WTC11 (cell line): ENCODE measurements around the gene ZNF135.

Experiments
- ESRRA ChIP-seq: sonication (generic); formaldehyde crosslinking; IDR thresholded peaks from 2 replicates; pipeline ENCODE4 v1.8.1; 2022; ENCODE audit warnings: mild to moderate bottlenecking, missing genetic modification reagents, borderline replicate concordance
- MAX ChIP-seq: sonication (generic); formaldehyde crosslinking; IDR thresholded peaks from 2 replicates; pipeline ENCODE4 v1.8.0; 2022; ENCODE audit warnings: mild to moderate bottlenecking, missing genetic modification reagents
- TF ChIP-seq, protein P1 (sequence below): sonication (generic); formaldehyde crosslinking; IDR thresholded peaks from 2 replicates; pipeline ENCODE4 v1.8.1; 2022; ENCODE audit warnings: mild to moderate bottlenecking, moderate library complexity, missing genetic modification reagents

DNA sequence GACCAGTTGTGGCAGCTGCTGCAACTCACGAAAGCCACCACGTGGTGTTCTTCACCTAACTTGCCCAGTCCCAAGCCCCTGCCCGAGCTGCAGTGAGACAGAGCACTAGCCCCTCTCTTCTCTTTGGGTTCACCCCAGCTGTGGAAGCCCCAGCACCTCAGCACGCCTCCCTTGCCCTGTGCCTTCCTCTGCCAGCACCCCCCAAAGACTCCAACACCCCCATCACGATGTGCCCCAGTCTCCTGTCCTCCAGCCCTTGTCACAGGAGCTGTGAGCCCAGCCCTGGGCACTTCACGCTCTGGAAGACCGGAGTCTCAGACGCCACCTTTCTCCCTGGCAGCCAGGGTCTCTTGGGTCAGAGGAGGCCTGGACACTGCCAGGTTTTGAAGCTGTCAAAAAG lies 2.2 kb upstream of the ZNF135 start:
- TF ChIP-seq, protein P1, sequence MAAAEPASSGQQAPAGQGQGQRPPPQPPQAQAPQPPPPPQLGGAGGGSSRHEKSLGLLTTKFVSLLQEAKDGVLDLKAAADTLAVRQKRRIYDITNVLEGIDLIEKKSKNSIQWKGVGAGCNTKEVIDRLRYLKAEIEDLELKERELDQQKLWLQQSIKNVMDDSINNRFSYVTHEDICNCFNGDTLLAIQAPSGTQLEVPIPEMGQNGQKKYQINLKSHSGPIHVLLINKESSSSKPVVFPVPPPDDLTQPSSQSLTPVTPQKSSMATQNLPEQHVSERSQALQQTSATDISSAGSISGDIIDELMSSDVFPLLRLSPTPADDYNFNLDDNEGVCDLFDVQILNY = no peak
- no peak for TF ChIP-seq MAX (CRISPR knock-in tag)
- no peak for TF ChIP-seq ESRRA (CRISPR knock-in tag)
